Prostate gland (tissue), 2 donors: ENCODE results near the gene HIBCH. TPM values are rescaled to one million over a fixed set of nuclear protein-coding genes. Genes with fewer than 3 reads are reported as not detected.
A peak's percentile ranks its signal among the peaks of the same experiment; 100 is the strongest.
"Not testable (repeated sequence)": the region's sequence is repeated elsewhere in the genome, so short reads cannot be mapped to it uniquely, and the experiment has no call there.

Source experiments
- DNase-seq: peaks from one replicate; pipeline ENCODE4 v3.0.0-alpha.2; 2019; ENCODE audit warnings: low spot score
- H3K27ac ChIP-seq, 2 donors: fragments of 200-600 bp; sonication (generic); 2 replicates each; pipeline ENCODE4 v1.5.1; 2017 to 2019
- H3K27me3 ChIP-seq: fragments of 200-600 bp; sonication (generic); replicated peaks from 2 replicates; pipeline ENCODE4 v1.5.1; 2019; ENCODE audit not compliant: insufficient read depth
- H3K36me3 ChIP-seq, 2 donors: fragments of 200-600 bp; sonication (generic); 1 replicate in 1 of 2; 2 replicates in 1 of 2; pipeline versions ENCODE4 v1.5.1 to v1.8.1; 2017 to 2019
- H3K4me1 ChIP-seq: fragments of 200-600 bp; sonication (generic); replicated peaks from 2 replicates; pipeline ENCODE4 v1.5.1; 2019
- H3K4me3 ChIP-seq, 2 donors: fragments of 200-600 bp; sonication (generic); 2 replicates each; pipeline ENCODE4 v1.5.1; 2017 to 2019
- H3K9me3 ChIP-seq: fragments of 200-600 bp; sonication (generic); 2 replicates; pipeline ENCODE4 v1.5.1; 2017
- POLR2A ChIP-seq: fragments of 450-650 bp; IDR thresholded peaks from one replicate; pipeline ENCODE4 v1.6.1; 2016; ENCODE audit warnings: antibody characterized with exemption, mild to moderate bottlenecking
- POLR2AphosphoS5 ChIP-seq: sonication (generic); formaldehyde crosslinking; IDR thresholded peaks from one replicate; pipeline ENCODE4 v1.6.1; 2017; ENCODE audit warnings: antibody characterized with exemption
- WGBS: methylation state at CpG from one replicate; pipeline ENCODE4 v1.1.5; 2018; 5-methylcytosine and 5-hydroxymethylcytosine counted together
- intact Hi-C: fragments of 100-400 bp; cut with DNase I; formaldehyde crosslinking; loops from one replicate; pipeline ENCODE4 v1.14.2; 2022
- total RNA-seq, 2 donors: library from RNA; depleted of rRNA; stranded (reverse); fragments of >200 nt; gene quantifications; one replicate each; pipeline ENCODE4 v1.1.0, GENCODE V29; 2016
- TF ChIP-seq, protein P1 (sequence below), 4 experiments: fragments of 200-600 bp in 2 of 4; fragments of 450-650 bp in 2 of 4; sonication (generic) in 2 of 4; IDR thresholded peaks; 1 replicate in 3 of 4; 2 replicates in 1 of 4; pipeline ENCODE4 v1.5.1; 2016 to 2019; ENCODE audit warnings: antibody characterized with exemption in 4 of 4, mild to moderate bottlenecking in 2 of 4, moderate library complexity in 2 of 4

Gene HIBCH
- total RNA-seq, 2 donors from 2014 or later: 25.3 to 27.8 TPM

DNA sequence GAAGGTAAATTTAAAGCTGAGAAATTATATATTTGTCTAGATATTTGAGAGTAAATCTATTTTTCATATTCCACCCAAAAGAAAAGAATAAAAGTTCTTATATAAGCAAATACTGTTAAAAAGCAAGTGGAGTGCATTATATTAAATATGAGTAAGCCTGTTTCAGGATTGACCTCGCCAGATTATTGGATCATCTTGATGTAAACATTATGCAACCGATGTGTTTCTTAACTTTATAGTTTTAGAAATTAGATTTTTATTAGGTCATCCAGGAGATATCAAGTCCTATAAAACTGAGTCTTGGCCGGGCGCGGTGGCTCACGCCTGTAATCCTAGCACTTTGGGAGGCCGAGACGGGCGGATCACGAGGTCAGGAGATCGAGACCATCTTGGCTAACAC, 156.8 kb downstream of the HIBCH start:
- TF ChIP-seq POLR2A: no peak
- TF ChIP-seq POLR2AphosphoS5: no peak
- TF ChIP-seq, protein P1, sequence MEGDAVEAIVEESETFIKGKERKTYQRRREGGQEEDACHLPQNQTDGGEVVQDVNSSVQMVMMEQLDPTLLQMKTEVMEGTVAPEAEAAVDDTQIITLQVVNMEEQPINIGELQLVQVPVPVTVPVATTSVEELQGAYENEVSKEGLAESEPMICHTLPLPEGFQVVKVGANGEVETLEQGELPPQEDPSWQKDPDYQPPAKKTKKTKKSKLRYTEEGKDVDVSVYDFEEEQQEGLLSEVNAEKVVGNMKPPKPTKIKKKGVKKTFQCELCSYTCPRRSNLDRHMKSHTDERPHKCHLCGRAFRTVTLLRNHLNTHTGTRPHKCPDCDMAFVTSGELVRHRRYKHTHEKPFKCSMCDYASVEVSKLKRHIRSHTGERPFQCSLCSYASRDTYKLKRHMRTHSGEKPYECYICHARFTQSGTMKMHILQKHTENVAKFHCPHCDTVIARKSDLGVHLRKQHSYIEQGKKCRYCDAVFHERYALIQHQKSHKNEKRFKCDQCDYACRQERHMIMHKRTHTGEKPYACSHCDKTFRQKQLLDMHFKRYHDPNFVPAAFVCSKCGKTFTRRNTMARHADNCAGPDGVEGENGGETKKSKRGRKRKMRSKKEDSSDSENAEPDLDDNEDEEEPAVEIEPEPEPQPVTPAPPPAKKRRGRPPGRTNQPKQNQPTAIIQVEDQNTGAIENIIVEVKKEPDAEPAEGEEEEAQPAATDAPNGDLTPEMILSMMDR (IDR thresholded peaks at IDR 0.05): no peak
- H3K27ac ChIP-seq: no peak overlapping the region
- no peaks in the 10 kb centered on the region for H3K9me3 ChIP-seq
- no peak overlapping the region for H3K4me3 ChIP-seq
- H3K36me3 ChIP-seq: no peaks in the 10 kb centered on the region
- no peaks in the 10 kb centered on the region for H3K4me1 ChIP-seq
- intact Hi-C loops: no loop called here
- H3K27me3 ChIP-seq: no peaks in the 10 kb centered on the region
- no peak for DNase-seq
- 90% methylated on average over 11 of the region's 11 CpGs for WGBS

DNA sequence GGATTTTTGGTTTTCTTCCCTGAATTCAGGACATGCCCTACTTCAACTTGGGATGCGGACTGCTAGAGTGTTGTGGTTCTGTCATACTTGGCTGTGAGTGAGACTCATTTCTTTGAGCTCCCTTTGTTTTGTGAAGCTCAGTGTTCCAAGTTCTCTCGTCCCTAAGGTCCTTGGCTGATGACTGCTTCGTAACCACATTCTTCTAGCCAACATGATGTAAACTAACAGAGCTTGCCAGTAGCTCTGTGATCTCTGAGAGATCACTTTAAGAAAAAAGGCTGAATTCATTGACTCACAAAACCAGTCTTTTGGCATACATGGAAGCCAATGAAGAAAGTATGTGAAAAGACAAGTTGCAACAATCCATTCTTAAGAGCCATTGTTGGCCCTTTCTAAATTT, 160.2 kb downstream of the HIBCH start:
- no peaks in the 10 kb centered on the region for H3K9me3 ChIP-seq
- no peak overlapping the region for H3K4me3 ChIP-seq
- H3K27ac ChIP-seq: peak overlapping the region; percentile 33 to 44
- H3K36me3 ChIP-seq: no peaks in the 10 kb centered on the region
- DNase-seq: peak; percentile 46
- intact Hi-C loops: no loop called here
- no peaks in the 10 kb centered on the region for H3K27me3 ChIP-seq
- TF ChIP-seq POLR2A (no peak), POLR2AphosphoS5 (peak; percentile 73)
- TF ChIP-seq, protein P1 (IDR thresholded peaks at IDR 0.05): no peak
- no peaks in the 10 kb centered on the region for H3K4me1 ChIP-seq
- WGBS: 9% methylated on average over 3 of the region's 3 CpGs

DNA sequence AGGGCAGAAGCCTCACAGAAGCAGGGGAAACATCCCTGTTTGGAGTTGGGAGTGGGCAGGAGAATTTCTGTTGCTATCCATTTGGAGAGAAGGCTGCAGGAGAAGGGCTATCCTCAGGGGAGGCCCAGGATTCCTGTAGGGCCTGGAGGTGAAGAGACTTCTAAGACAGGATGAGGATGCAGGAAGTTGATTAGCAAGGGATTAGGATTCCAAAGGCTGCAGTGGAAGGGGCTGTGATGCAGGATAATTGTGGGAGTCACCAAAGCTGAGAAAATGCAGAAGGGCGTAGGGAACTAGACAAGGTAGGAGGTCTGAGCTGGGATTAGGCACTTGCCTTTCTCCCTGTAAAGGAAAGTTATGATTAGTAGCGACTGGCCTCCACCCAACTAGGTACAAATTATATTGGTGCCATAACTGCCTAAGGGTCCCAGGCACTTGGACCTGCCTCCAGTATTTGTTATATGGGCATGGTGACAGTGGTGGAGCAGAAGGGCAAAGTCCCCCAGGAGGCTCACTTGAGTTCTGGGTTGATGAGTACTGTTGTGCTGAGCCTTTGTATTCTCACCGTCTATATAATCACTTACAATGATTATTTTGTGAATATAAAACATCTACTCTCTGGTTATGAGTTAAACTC, 160.7 kb downstream of the HIBCH start:
- intact Hi-C loops: no loop called here
- peak overlapping the region; percentile 33 to 44 for H3K27ac ChIP-seq
- H3K4me3 ChIP-seq: no peak overlapping the region
- no peaks in the 10 kb centered on the region for H3K4me1 ChIP-seq
- no peaks in the 10 kb centered on the region for H3K36me3 ChIP-seq
- DNase-seq: no peak
- no peaks in the 10 kb centered on the region for H3K9me3 ChIP-seq
- WGBS: 66% methylated on average over 3 of the region's 3 CpGs
- TF ChIP-seq POLR2A (no peak), POLR2AphosphoS5 (no peak)
- TF ChIP-seq, protein P1 (IDR thresholded peaks at IDR 0.05): no peak
- no peaks in the 10 kb centered on the region for H3K27me3 ChIP-seq

DNA sequence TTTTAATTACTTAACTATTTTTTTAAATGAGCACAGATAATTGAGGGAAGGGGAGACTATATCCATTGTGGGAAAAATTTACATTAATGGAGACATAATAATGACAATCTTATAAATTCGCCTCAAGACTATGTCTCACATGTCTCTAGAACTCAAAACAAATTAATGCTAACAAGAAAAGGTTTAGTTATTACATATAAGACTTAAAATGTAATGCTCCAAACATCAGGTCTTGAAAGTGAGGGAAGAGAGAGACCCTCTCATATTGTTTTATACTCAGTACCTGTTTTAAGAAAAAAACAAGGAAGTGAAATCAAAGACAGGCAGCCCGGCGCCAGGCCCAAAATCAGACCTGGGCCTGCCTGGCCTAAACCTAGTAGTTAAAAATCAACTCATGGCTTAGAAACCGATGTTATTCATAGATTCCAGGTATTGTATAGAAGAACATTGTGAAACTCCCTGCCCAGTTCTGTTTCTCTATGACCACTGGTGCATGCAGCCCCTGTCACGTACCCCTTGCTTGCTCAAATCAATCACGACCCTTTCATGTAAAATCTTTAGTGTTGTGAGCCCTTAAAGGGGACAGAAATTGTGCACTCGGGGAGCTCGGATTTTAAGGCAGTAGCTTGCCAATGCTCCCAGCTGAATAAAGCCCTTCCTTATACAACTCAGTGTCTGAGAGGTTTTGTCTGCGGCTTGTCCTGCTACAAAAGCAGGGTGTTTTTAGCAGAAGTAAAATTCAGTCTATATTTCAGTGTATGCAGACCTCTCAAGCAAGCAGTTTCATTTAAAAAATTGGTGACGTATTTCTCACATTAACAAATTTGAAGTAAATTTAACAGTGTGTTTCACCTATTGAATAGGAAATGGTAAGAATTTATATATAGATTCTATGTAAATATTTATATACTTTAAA, 161.8 kb downstream of the HIBCH start:
- H3K36me3 ChIP-seq, H3K9me3 ChIP-seq, H3K27me3 ChIP-seq, DNase-seq, H3K27ac ChIP-seq, intact Hi-C loops, H3K4me3 ChIP-seq, H3K4me1 ChIP-seq: not testable (repeated sequence)
- 77% methylated on average over 10 of the region's 10 CpGs for WGBS

DNA sequence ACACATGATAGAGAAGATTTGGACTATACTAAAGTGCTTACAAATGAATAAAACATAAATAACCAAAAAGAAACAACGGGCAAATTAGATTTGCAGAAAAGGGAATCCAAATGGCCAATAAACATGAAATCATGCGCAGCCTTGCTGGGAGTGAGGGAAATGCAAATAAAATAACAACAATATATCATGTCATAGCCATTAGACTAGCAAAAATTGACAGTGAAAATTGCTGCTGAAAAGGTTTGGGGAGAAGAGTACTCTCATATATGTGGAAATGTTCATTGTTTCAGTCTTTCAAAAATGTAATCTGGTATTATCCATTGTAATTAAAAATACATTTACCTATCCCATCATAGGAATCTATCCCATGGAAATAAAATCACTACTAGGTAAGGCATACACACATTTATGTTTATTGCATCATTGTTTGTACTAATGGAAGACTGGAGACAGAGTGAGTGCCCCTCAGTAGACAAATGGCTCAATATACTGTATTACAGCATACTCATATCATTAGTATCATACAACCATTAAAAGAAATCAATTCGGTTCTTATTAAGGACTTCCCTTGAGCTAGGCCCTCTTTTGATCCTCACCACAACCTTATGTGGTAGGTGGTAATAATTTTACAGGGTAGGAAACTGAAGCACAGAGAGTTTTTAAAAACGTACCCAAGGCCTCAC, 163.0 kb downstream of the HIBCH start:
- H3K27me3 ChIP-seq: no peaks in the 10 kb centered on the region
- H3K4me1 ChIP-seq: no peaks in the 10 kb centered on the region
- no peaks in the 10 kb centered on the region for H3K9me3 ChIP-seq
- H3K27ac ChIP-seq: no peak overlapping the region
- no peak for DNase-seq
- TF ChIP-seq POLR2A: no peak
- TF ChIP-seq POLR2AphosphoS5: no peak
- TF ChIP-seq, protein P1 (IDR thresholded peaks at IDR 0.05): no peak
- H3K4me3 ChIP-seq: no peak overlapping the region
- WGBS: 91% methylated on average over 4 of the region's 4 CpGs
- H3K36me3 ChIP-seq: no peaks in the 10 kb centered on the region
- intact Hi-C loops: no loop called here
